ENCODE results near the gene MFF. TPM values are rescaled to one million over a fixed set of nuclear protein-coding genes. Genes with fewer than 3 reads are reported as not detected.
A peak's percentile ranks its signal among the peaks of the same experiment; 100 is the strongest.

MFF gene
- total and polyA plus RNA-seq, 2 of the 8 experiments (the other 6 are each of a cell fraction or from before 2014, with no cell fraction given): 36.2 to 86.8 TPM

- Histone ChIP-seq H2BK120ac (replicated peaks; ENCODE audit: low read depth, low read length) (no peak overlapping the region), H3K27ac (ENCODE audit: low read depth, low read length) (no peak overlapping the region), H3K79me2 (ENCODE audit: control insufficient read depth in 1 of 2, insufficient read depth in 2 of 2, low read length in 2 of 2) (peaks cover 4 to 22% of the 10 kb centered on the region in 2 experiments; a peak in 3 of 4 replicates), H3K79me1 (ENCODE audit: low read depth, low read length) (no peaks in the 10 kb centered on the region), H3K27me3 (replicated peaks in 1 of 4; ENCODE audit: control insufficient read depth in 3 of 4, extremely low read depth in 1 of 4, insufficient read depth in 3 of 4, low read length in 3 of 4) (no peaks in the 10 kb centered on the region), H3K4me3 (ENCODE audit: extremely low read depth in 1 of 4, insufficient read depth in 2 of 4, low read depth in 3 of 4, low read length in 4 of 4) (no peak overlapping the region), H3K14ac (ENCODE audit: insufficient read length) (no peak overlapping the region), H2AK5ac (ENCODE audit: low read depth, low read length) (no peak overlapping the region), H3K18ac (ENCODE audit: extremely low read depth, low read length) (no peak overlapping the region), H3K4ac (replicated peaks; ENCODE audit: insufficient read length, low read depth, low read length) (no peak overlapping the region), H4K91ac (replicated peaks; ENCODE audit: insufficient read length, low read length) (no peak overlapping the region), H2BK15ac (ENCODE audit: low read length) (no peak overlapping the region), H2BK20ac (ENCODE audit: low read length) (no peak overlapping the region), H3K4me1 (replicated peaks in 1 of 4; ENCODE audit: control insufficient read depth in 3 of 4, insufficient read depth in 4 of 4, low read length in 3 of 4) (no peaks in the 10 kb centered on the region), H4K20me1 (replicated peaks in 1 of 2; ENCODE audit: control insufficient read depth in 1 of 2, insufficient read depth in 2 of 2, low read length in 2 of 2) (no peaks in the 10 kb centered on the region), H3K23ac (ENCODE audit: insufficient read length) (no peak overlapping the region), H3K56ac (replicated peaks; ENCODE audit: insufficient read length, low read depth, low read length) (no peak overlapping the region), H3K36me3 (ENCODE audit: control insufficient read depth in 2 of 4, insufficient read depth in 4 of 4, low read length in 3 of 4) (peaks cover 0 to 6% (median 0%) of the 10 kb centered on the region in 4 experiments; a peak in 2 of 8 replicates), H3K9ac (replicated peaks in 1 of 4; ENCODE audit: extremely low read depth in 1 of 4, low read depth in 3 of 4, low read length in 3 of 4) (no peak overlapping the region), H3K23me2 (ENCODE audit: low read depth, low read length) (no peaks in the 10 kb centered on the region; the same call in 1 of the 2 replicates), H3K4me2 (ENCODE audit: insufficient read depth in 1 of 2, low read depth in 2 of 2, low read length in 2 of 2) (no peak overlapping the region), H4K5ac (ENCODE audit: insufficient read length, low read depth, low read length) (no peak overlapping the region), H2BK12ac (ENCODE audit: low read depth, low read length) (no peak overlapping the region), H4K8ac (ENCODE audit: extremely low read depth, insufficient read depth, low read length) (no peak overlapping the region), H3K9me3 (ENCODE audit: insufficient read depth in 2 of 2, low read depth in 1 of 2, low read length in 1 of 2) (peaks cover 9 to 22% of the 10 kb centered on the region in 2 experiments; a peak in 3 of 4 replicates), H2BK5ac (ENCODE audit: low read depth, low read length) (no peak overlapping the region), H2AFZ (ENCODE audit: low read length) (no peak overlapping the region)
- TF ChIP-seq POU5F1 (IDR thresholded peaks at IDR 0.05; ENCODE audit: low read depth, low read length) (no peak), KDM1A (IDR thresholded peaks at IDR 0.05; ENCODE audit: borderline replicate concordance, low read length) (peak; percentile 64; the same call in 1 of the 2 replicates), NRF1 (IDR thresholded peaks at IDR 0.05; ENCODE audit: low read depth, low read length) (no peak)
- ChIA-PET CTCF (ENCODE audit: partially characterized antibody) (interaction anchor here (0.6 to 1.1 kb wide), 3 partner anchors 27 to 83 kb away, joined by 3 read pairs; partner anchors contain the start of gene TM4SF20), POLR2A (ENCODE audit: partially characterized antibody) (no interaction called here)
- 90% methylated on average over 5 of the region's 5 CpGs; no CpG with 5 or more reads in 1 of the 2 experiments for WGBS, 2 experiments (ENCODE audit: extremely low coverage in 1 of 2, insufficient coverage in 1 of 2, insufficient read length in 1 of 2, insufficient replicate concordance in 2 of 2, low coverage in 1 of 2, low lambda C conversion rate in 2 of 2, missing lambda C conversion rate in 1 of 2)
- DNase-seq (ENCODE audit: low read depth in 1 of 2, low spot score in 2 of 2): no peak
- FAIRE-seq: no peak
Observed at GRCh38 chr2:227322530-227323205, 2.4 kb upstream of the MFF start.

Measured in H1 (cell line).